IPS DF 19.7 (cell line): ENCODE data around the gene STARD13.

Source experiments
- DNase-seq: peaks from one replicate; pipeline ENCODE4 v3.0.0-alpha.2; 2013; ENCODE audit warnings: low read depth, low spot score

STARD13 gene

GRCh38 chr13:33224686-33225085, 60.9 kb downstream of the STARD13 start:
- DNase-seq: no peak

- DNase-seq: no peak
Measured at GRCh38 chr13:33224191-33224590, 61.4 kb downstream of the STARD13 start.

GRCh38 chr13:33219926-33220325, 65.6 kb downstream of the STARD13 start:
- no peak for DNase-seq

GRCh38 chr13:33218426-33218825, 67.1 kb downstream of the STARD13 start:
- DNase-seq: no peak

GRCh38 chr13:33218020-33218419, 67.5 kb downstream of the STARD13 start:
- DNase-seq: no peak

GRCh38 chr13:33217256-33217655, 68.3 kb downstream of the STARD13 start:
- DNase-seq: no peak

GRCh38 chr13:33213797-33214196, 71.8 kb downstream of the STARD13 start:
- DNase-seq: no peak

- DNase-seq: no peak
Measured at GRCh38 chr13:33213024-33213768, 72.4 kb downstream of the STARD13 start.

- DNase-seq: no peak
Measured at GRCh38 chr13:33212396-33212795, 73.2 kb downstream of the STARD13 start.

GRCh38 chr13:33210090-33210489, 75.5 kb downstream of the STARD13 start:
- DNase-seq: no peak

GRCh38 chr13:33208290-33209220, 77.0 kb downstream of the STARD13 start:
- no peak for DNase-seq

GRCh38 chr13:33207615-33207961, 78.0 kb downstream of the STARD13 start:
- no peak for DNase-seq

- no peak for DNase-seq
Measured at GRCh38 chr13:33206945-33207614, 78.5 kb downstream of the STARD13 start.

- DNase-seq: no peak
Measured at GRCh38 chr13:33206425-33206824, 79.1 kb downstream of the STARD13 start.

- DNase-seq: no peak
Measured at GRCh38 chr13:33205804-33206221, 79.7 kb downstream of the STARD13 start.

- DNase-seq: no peak
Measured at GRCh38 chr13:33205224-33205623, 80.3 kb downstream of the STARD13 start.

GRCh38 chr13:33204130-33204927, 81.2 kb downstream of the STARD13 start:
- DNase-seq: no peak

- no peak for DNase-seq
Measured at GRCh38 chr13:33202644-33203169, 82.8 kb downstream of the STARD13 start.

GRCh38 chr13:33201659-33202058, 83.9 kb downstream of the STARD13 start:
- DNase-seq: no peak

- DNase-seq: no peak
Measured at GRCh38 chr13:33199289-33199850, 86.2 kb downstream of the STARD13 start.

- DNase-seq: no peak
Measured at GRCh38 chr13:33197541-33197971, 88.0 kb downstream of the STARD13 start.
